Lower leg skin (tissue), 3 donors: ENCODE data around the gene SLC39A2.

Experiments
- CTCF ChIP-seq, 3 donors: fragments of 450-650 bp; IDR thresholded peaks; one replicate each; pipeline ENCODE4 v1.5.1; 2016; ENCODE audit warnings: antibody characterized with exemption in 3 of 3, mild to moderate bottlenecking in 3 of 3, moderate library complexity in 2 of 3
- POLR2A ChIP-seq, 2 donors: fragments of 450-650 bp; IDR thresholded peaks; one replicate each; pipeline ENCODE4 v1.6.1; 2016 to 2017; ENCODE audit warnings: antibody characterized with exemption in 2 of 2, mild to moderate bottlenecking in 1 of 2, moderate library complexity in 1 of 2

- TF ChIP-seq CTCF (IDR thresholded peaks at IDR 0.05) (no peak), POLR2A (IDR thresholded peaks at IDR 0.05) (no peak)
Observed at GRCh38 chr14:21043387-21043973, 44.4 kb downstream of the SLC39A2 start.
